NCI-H2227 (cell line): ENCODE measurements around the gene SLC9A9.
A peak's percentile ranks its signal among the peaks of the same experiment; 100 is the strongest.

Experiments used
- DNase-seq: peaks from one replicate; lab custom pipeline; 2025; ENCODE audit not compliant: unreplicated experiment; lab: John Stamatoyannopoulos, UW

Gene SLC9A9

DNA sequence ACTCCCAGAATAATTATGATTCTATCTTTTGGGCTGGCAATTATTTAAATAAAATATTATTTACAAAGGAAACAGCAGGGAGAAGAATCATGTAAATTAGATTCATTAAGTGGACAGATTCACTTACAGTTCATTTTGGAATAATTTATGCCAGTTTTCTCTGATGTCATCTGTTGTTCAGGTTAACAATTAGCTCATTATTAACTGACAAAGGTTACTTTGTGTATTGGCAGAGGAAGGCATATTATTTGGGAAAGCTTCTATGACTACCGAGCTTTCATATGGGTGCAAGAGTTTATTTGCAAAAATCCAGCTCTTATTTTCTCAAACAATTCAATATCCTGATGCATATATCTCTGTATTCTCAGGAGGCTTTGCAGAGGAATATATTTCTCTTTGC lies 504.3 kb downstream of the SLC9A9 start:
- no peak for DNase-seq

GRCh38 chr3:143343031-143343430 lies 505.2 kb downstream of the SLC9A9 start:
- no peak for DNase-seq

GRCh38 chr3:143339451-143339850 lies 508.8 kb downstream of the SLC9A9 start:
- no peak for DNase-seq

- no peak for DNase-seq
Observed at GRCh38 chr3:143337387-143337786, 510.9 kb downstream of the SLC9A9 start.

GRCh38 chr3:143334231-143334630 lies 514.0 kb downstream of the SLC9A9 start:
- DNase-seq: no peak

DNA sequence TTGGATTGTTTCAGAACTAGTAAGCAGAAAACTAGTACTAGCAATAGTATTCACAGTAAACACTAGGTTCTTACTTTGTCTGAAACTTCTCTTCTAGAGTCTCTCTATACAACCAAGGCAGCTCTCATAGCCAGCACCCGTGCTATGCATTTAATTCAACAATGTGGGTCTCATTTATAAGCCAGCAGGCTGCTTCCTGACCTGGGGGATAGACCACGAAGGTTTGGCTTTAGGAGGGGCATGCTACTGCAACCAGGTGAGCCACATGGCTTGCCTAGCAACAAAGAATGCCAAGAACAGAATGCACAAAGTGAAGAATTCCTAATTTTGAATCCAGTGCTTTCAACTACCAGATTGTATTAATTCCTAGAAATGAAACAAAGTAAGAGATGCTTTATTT lies 514.9 kb downstream of the SLC9A9 start:
- no peak for DNase-seq

DNA sequence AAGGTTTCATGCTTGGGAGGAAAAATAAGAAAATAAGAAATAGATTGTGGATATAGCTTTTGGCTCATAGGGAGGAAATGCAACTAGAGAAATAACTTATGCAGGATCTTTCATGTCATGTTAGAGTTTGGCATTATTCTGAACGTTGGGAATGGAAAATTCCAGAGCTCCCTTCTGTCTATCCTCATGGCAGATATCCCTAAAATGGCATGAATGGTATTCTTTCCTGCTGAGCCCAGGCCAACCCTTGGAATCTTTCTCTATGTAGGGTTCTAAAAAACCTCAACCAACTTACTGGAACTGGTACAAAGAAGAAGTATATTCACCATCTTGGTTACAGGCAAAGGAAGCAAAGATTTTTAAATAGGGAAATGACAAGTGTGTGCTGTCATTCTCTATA lies 516.2 kb downstream of the SLC9A9 start:
- DNase-seq: no peak

GRCh38 chr3:143331350-143331749 lies 516.9 kb downstream of the SLC9A9 start:
- no peak for DNase-seq

DNA sequence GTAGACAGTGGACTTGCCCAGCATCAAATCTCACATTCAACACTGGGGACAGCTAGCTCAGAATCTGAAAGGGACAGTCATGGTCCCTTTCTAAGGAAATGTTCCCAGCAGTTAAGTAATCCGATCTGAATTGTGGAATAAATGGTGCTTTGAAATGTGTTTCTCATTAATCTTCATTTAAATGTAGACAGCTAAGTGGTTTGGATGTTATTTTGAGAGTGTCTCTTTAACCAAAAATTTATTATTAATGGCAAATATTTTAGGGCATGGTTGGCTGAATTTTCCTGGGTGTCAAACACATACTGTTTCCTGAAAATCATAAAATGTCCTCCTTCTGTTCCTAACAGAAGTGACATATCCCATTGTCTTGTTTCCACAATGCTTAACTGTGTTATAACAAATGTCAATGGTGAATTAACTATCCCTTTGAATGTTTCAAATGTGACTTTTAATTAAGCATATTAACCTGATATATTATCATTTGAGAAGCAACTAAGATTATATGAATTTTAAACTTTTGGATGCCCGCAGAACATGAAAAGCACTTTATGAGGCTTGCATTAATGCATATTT lies 517.9 kb downstream of the SLC9A9 start:
- DNase-seq: no peak

GRCh38 chr3:143329567-143330211 lies 518.6 kb downstream of the SLC9A9 start:
- DNase-seq: peak; percentile 35

GRCh38 chr3:143328451-143328850 lies 519.8 kb downstream of the SLC9A9 start:
- DNase-seq: no peak

DNA sequence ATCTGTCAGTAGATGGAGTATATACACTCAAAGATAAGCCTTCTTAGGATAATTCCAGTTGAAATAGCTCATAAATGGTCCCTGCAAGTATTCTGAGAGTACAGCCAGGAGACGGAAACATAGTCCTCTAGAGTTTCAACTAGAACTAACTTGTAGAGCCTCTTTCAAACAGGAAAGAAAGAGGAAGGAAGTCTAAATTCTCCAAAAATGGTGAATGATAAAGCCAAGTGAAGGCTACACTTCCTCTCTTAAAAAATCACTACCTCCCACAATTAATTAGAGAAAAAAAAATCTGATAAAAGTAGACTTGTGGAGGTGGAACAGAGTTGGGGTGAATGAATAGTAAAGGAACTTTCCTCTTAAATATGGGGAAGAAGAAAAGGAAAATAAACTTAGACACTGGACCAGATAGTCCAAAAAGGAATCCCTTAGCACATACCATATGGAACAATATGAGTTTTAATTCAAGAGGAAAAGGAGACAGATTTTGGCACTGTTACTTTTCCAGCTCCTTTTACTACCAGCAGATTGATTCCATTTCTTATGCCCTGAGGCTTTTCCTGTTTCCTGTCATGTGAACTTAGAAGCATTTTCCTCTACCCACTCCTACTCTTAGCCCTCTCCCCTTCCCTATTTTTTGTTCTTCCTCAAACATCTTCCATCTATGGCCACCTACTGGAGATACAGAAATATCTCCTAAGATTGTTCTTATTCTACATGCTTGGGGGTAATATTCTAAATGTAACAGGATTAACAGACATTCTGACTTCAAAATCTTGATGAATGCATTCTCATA lies 521.1 kb downstream of the SLC9A9 start:
- DNase-seq: no peak

- DNase-seq: no peak
Observed at GRCh38 chr3:143321058-143321769, 527.1 kb downstream of the SLC9A9 start.

- DNase-seq: no peak
Observed at GRCh38 chr3:143315766-143316165, 532.5 kb downstream of the SLC9A9 start.

DNA sequence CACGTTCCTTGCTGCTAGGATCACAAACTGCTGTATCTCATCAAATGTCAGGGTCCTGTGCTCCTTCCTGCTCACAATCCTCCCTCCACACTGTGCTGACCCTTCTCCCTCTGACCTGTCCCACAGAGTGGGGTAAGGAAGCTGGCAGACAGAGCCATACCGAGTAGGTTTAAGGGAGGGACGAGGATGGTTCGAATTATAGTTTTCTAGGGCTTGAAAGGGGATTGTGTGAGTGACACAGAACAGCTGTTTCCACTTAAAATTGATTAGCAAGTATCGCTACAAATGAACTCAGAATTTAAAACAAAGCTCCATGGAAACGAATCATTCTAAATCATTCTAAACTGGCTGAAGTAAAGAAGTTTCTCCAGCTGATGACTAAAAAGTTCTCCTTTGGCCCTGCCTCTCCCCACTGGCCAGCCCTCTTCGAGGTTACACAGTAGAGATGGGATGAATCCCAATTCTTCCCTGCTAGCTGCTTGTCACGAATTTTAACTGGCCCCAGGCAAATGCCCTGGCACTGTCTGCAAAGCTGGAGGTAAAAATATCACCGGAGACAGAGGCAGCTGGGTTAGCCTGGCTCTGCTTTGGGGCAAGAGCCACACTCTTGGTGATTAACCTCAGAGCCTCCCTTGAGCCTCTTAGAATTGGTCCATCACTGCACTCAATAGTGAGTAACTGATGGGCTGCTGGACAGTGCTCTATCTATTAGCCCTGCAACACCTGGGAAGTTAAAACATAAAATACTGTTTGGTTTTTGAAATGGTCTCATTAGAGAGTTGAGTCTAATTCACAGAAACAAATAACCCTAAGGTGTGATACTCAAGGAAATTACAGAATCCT lies 533.8 kb downstream of the SLC9A9 start:
- DNase-seq: no peak

- no peak for DNase-seq
Observed at GRCh38 chr3:143313893-143314188, 534.4 kb downstream of the SLC9A9 start.

DNA sequence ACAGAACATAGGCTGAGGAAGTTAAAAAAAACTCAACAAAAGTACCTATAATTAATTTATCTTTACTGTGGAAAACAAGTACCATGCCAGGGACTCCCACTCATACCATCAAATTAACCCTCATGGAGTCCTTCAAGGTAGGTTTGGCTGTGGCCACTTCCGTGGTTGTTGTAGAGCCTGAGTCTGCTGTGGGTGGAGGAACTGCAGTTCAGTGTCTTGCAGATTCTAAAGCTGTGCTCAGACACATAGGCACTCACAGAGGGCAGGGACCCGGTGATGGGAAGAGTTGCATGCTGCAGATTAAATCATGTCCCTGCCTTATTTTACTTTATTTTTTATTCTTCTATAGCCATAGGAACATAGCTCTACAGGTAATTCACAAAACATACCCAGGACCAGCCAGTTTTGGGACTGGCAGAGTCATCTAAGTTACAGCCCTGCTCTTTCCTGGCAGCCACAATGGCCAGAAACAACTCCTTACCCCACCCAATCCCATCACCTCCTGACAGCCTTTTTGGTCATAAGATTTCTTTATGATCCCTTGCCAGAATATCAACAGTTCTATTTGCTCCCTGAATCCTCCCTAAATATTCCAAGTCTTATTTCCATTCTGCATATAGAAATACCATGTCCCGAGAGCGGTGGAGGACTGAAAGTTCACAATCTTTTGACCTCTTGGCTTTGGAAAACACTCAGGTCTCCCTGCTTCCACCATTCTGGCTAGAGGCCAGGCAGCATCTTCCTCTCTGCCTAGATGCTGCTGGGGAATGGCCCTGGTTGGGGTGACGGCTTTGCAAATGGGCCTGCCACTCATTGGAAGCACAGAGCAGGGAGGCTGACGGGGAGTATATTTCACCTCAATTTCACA lies 535.0 kb downstream of the SLC9A9 start:
- DNase-seq: no peak

DNA sequence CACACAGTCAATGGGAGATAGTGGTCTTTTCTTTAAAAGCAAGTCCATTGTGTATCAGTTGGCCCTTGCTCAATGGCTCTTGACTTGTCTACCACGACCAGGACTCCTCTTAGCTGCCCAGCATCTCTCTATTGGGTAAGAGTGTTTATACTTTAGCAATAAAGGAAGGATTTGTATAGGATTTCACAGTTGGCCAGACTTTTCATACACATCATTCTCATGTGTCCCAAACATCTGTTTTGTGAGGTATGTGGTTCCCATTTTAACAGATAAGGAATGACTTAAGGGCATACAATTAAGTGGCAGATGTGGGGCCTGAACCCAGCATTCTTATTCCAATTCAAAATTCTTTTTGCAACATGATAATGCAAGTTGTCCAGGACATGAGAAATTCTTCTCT lies 537.2 kb downstream of the SLC9A9 start:
- no peak for DNase-seq

DNA sequence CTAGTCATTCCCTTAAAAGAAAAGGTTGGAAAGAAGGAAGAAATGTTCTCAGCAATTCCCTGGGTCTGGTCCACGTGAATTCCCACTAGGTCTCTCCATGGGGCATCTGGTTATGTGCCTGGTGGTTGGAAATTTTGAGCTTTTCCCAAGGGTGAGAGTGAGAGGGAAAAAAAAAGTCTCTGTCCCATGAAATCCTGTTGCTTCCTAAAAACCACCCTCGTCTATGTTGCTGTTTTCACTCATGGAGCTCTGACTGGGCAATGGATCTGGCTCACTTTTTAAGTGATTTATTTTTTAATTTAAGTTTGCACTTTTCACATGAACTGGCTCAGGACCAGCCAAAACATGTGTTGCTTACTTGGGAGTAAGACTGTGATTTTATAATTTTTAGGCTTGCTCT lies 538.6 kb downstream of the SLC9A9 start:
- DNase-seq: no peak

- DNase-seq: no peak
Observed at GRCh38 chr3:143307613-143308183, 540.6 kb downstream of the SLC9A9 start.
